Posterior vena cava (tissue), 2 donors: ENCODE results near the gene PTPRU. TPM values are rescaled to one million over a fixed set of nuclear protein-coding genes. Genes with fewer than 3 reads are reported as not detected.

ENCODE experiments used
- DNase-seq: peaks from one replicate; pipeline ENCODE4 v3.0.0-alpha.2; 2020; ENCODE audit warnings: low spot score
- intact Hi-C, 2 donors: fragments of 100-400 bp; cut with DNase I; formaldehyde crosslinking; loops; one replicate each; pipeline versions ENCODE4 v1.14.1 to v1.14.2; 2022 to 2023
- long read RNA-seq, 2 donors: library from polyadenylated mRNA; unstranded; transcript quantifications; one replicate each; pipeline ENCODE4 v2.0.0, GENCODE V29; 2020 to 2021
- total RNA-seq, 2 donors: library from RNA; stranded (reverse); fragmentation: NEBNext Ultra II Directional; extraction: Animal tissue kit (Norgen Biotek cat#: 25700); gene quantifications; one replicate each; pipeline ENCODE4 v1.2.1, GENCODE V29; 2021
- donor health status: DM: yes; HTN: yes; CAD: no.
- donor health status: DM: yes; HTN: yes; CAD: no.

PTPRU gene
- total RNA-seq: 10 to 100 TPM; 12.3 to 16.5 TPM
- long read RNA-seq, donor 1, partial matches to known transcripts: 4 of 6 reads
- long read RNA-seq, donor 1, other reads (novel, unspliced or antisense): 1 of 6 reads
- long read RNA-seq, donor 2, partial matches to known transcripts: 7 of 11 reads
- long read RNA-seq, donor 2, other reads (novel, unspliced or antisense): 2 of 11 reads

- intact Hi-C loops: loop anchor here (5.0 to 10.0 kb wide), 2 partner anchors 1469 to 1471 kb away; no protein-coding TSS in a partner anchor
- DNase-seq: peak; percentile 93
Observed at GRCh38 chr1:29235955-29236711, at the start of gene PTPRU. PTPRU (plus strand) TSS chr1:29236522; CDS start chr1:29236645, 123 bp downstream.

DNA sequence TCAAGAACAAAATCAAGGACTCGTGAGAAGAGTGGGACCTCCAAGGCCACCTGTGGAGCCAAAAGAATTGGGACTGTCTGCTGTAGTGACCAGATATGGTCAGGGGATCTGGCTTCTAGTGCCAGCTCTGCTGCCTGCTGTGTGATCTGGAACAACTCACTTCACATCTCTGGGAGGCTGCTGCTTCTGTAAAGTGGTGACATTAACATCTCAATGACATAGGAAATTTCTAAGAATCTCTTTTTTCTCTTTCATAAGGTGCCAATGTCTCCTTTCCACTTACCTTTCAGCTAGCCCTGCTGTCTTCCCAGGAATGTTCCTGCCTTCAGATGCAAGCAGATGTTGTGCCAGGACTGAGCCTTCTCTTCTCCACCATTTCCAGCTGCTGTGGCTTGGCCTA, 49.6 kb upstream of the PTPRU start:
- intact Hi-C loops: no loop called here
- DNase-seq: no peak

- no peak for DNase-seq
- intact Hi-C loops: no loop called here
Observed at GRCh38 chr1:29190718-29191117, 45.6 kb upstream of the PTPRU start.

- intact Hi-C loops: no loop called here
- no peak for DNase-seq
Observed at GRCh38 chr1:29193879-29194455, 42.4 kb upstream of the PTPRU start.

- intact Hi-C loops: no loop called here
- DNase-seq: no peak
Observed at GRCh38 chr1:29195881-29196291, 40.4 kb upstream of the PTPRU start.

DNA sequence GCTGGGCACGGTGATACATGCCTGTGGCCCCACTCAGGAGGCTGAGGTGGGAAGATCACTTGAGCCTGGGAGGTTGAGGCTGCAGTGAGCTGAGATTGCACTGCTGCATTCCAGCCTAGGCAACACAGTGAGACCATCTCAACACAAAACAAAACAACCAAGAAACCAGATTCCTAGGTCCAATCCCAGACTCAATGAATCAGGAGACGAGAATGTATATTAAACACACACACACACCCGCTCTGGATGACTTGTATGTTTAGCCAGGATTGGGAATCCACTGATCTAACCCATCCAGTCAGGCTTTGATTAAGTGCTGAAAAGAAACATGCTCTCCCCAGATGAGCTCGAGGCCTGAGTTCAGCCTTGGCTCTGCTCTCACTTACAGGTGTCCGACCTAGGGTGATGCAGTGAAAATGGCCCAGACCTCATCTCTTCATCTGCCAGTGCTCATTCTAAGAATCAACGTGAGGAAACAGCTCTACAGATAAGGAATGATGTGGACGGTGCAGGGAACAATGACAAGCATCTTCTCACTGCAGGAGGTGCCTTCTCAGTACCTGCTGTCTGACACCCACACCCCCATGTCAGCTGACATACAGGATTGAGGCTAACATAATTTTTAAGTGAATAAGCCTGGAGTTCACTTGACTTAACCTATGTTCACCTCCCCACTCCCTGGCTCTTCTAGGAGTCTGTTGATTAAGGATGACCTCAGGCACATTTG, 39.3 kb upstream of the PTPRU start:
- no peak for DNase-seq
- intact Hi-C loops: no loop called here

GRCh38 chr1:29197590-29197924, 38.8 kb upstream of the PTPRU start:
- intact Hi-C loops: no loop called here
- no peak for DNase-seq

DNA sequence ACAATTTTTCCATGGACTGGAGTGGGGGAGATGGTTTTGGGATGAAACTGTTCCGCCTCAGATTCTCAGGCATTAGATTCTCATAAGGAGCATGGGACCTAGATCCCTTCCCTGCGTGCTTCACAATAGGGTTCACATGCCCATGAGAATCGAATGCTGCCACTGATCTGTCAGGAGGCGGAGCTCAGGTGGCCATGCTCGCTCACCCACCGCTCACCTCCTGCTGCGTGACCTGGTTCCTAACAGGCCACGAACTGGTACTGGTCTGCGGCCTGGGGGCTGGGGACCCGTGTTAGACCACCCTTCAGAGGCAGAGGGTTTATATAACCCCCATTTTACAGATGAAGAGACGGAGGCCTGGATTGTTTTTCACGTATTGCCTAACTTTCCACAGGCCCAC, 38.3 kb upstream of the PTPRU start:
- DNase-seq: no peak
- intact Hi-C loops: no loop called here

DNA sequence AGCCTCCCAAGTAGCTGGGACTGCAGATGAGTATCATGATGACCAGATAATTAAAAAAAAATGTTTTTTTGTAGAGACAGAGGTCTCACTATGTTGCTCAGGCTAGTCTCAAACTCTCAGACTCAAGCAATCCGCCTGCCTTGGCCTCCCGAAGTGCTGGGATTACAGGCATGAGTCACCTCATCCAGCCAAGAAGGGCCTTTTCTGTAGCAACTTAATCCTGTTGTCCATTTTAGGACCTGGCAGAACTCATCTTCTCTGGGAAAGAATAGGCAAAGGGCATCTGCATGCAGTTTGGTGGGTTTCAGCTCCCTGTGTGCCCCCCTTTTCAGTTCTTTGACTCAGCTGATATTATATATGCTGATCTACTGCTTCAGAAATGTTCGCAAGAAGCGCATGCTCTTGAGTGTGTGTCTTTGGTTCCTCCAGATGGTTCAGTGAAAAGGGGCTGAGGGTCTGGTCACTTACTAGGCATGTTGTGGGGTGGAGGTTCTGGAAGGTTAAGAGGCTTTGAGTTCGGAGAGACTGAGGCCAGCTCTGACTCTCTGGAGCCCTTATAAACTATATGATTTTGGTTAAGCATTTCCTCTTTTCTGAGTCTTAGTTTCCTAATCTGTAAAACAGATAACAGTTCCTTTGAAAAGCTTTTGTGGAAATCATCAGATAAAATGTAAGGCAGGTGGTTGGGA, 35.3 kb upstream of the PTPRU start:
- DNase-seq: no peak
- intact Hi-C loops: loop anchor here (5.0 kb wide), 2 partner anchors 314 to 319 kb away; no protein-coding TSS in a partner anchor

- intact Hi-C loops: loop anchor here (5.0 kb wide), 2 partner anchors 314 to 319 kb away; no protein-coding TSS in a partner anchor
- no peak for DNase-seq
Observed at GRCh38 chr1:29201595-29202051, 34.7 kb upstream of the PTPRU start.

DNA sequence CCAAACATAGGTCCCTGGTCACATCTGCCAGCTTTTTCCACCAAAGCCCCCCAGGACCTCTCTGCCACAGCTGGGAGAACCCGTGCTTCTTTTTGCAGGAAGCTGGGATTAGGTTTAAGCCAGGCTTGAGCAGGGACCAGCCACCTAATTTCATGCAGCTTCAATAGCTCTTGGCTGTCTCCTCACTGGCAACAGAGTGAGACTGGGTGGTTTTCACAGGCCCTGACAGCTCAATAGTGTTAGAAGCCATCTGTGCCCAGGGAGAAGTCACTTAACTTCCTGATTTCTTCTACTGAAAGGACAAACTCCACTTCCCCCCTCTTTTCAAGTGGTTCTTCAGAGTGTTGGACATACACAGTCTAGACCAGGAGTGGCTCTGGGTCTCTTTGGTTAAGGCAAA, 34.3 kb upstream of the PTPRU start:
- DNase-seq: no peak
- intact Hi-C loops: loop anchor here (5.0 kb wide), 2 partner anchors 315 to 320 kb away; no protein-coding TSS in a partner anchor

DNA sequence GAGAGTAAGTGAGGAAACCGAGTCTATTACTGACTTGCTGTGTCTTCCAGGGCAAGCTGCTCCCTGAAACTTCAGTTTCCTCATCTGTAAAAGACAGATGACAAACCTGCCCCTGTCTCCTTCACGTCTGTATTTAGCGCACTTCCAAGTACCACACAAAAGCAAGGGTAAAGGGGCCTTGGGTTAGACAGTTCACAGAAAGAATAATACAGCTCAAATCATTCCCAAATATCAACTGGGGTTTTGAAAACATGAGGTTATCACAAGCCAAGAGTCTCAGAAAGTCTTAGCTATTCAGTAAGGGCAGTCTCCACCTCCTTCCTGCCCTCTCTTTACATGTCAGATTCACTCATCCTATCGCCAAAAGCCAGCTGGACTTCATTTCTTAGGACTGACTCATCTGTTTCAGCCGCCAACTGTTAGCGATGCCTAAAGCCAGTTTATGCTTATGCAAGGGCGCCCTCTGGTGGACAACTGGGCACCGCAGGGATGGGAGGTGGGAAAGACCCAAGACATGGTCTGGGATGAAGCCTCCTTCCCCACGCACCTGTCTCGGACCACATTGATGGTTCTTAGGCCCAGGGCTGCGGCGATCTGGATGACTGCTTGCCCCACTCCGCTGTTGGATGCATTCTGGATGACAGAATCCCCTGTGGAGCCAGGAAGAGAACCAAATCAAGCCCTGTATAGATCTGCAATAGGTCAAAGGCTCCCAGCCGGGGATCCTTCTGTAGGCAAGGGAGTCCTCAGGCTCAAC, 33.6 kb upstream of the PTPRU start:
- peak; percentile 98 for DNase-seq
- intact Hi-C loops: loop anchor here (5.0 kb wide), 2 partner anchors 315 to 320 kb away; no protein-coding TSS in a partner anchor

GRCh38 chr1:29208442-29208841, 27.9 kb upstream of the PTPRU start:
- intact Hi-C loops: no loop called here
- DNase-seq: no peak

DNA sequence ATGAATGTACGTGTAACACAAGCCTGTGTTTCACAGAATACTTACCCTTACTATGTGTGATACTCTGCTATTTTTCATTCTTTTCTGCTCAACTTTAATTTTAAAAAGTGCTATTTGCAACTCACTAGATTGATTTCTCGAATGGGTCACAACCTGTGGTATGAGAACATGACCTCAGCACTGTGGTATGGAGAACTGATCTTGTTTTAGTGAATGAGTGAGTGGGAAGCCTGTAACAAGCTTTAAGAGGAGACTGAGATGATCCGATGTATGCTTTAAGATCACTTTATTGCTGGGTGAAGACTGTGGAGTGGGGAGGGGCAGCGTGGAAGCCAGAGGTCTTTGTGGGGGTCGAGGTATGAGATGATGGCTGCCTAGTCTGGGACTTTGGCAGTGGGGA, 27.1 kb upstream of the PTPRU start:
- intact Hi-C loops: no loop called here
- no peak for DNase-seq

- DNase-seq: no peak
Observed at GRCh38 chr1:29210278-29211085, 25.8 kb upstream of the PTPRU start.

DNA sequence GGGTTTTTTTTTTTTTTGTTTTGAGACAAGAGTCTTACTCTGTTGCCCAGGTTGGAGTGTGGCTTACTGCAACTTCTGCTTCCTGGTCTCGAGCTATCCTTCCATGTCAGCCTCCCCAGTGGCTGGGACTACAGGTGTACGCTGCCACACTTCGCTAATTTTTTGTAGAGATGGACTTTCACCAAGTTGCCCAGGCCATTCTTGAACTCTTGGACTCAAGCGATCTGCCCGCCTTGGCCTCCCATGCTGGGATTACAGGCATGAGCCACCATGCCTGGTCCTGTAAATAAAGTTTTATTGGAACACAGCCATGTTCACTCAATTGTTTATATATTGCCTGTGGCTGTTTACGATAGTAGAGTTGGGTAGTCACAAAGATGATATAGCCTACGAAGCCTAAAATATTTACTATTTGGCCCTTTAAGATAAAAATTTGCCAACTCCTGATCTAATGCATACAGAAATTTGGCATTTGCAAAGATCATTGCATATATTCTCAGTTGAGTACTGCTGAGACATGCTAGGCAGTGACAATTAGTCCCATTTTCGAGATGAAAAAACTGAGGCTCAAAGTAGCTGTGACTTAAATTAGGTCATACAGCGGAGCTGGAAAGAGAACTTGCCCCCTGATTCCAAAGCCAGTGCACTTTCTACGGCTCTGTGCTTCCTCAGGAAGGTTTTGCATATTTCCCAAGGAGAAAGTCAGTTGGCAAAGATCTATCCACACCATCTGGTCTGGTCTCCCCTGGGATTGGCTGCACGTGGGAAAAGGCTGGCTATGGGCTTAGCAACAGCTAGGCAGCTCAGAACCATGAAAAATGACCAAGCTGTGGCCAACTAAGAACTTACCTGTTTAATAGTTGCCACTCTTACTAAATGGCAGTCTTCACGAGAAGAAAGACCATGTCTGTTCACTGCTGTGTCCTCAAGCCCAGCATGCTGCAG, 25.0 kb upstream of the PTPRU start:
- intact Hi-C loops: no loop called here
- DNase-seq: no peak

More at GRCh38 chr1:29210278-29211085, 25.8 kb upstream of the PTPRU start:
- intact Hi-C loops: no loop called here

- DNase-seq: no peak
- intact Hi-C loops: no loop called here
Observed at GRCh38 chr1:29213055-29213454, 23.3 kb upstream of the PTPRU start.
